Ovary (tissue), 9 donors: ENCODE data around the gene SLC39A11. TPM values are rescaled to one million over a fixed set of nuclear protein-coding genes. Genes with fewer than 3 reads are reported as not detected.

Experiments used
- DNase-seq, 5 donors: peaks; one replicate each; pipeline ENCODE4 v3.0.0-alpha.2; 2019 to 2020
- H3K27ac ChIP-seq, 2 donors: fragments of 200-600 bp; one replicate each; pipeline versions ENCODE4 v1.5.1 to v1.8.0; 2019 to 2022
- H3K27me3 ChIP-seq: fragments of 200-600 bp; one replicate; pipeline ENCODE4 v1.8.0; 2022
- H3K36me3 ChIP-seq: fragments of 200-600 bp; sonication (generic); one replicate; pipeline ENCODE4 v1.5.1; 2019
- H3K4me1 ChIP-seq: one replicate; pipeline ENCODE4 v1.8.1; 2013; ENCODE audit warnings: mild to moderate bottlenecking, moderate library complexity; ENCODE audit not compliant: insufficient read depth
- H3K4me3 ChIP-seq: fragments of 200-600 bp; sonication (generic); one replicate; pipeline ENCODE4 v1.5.1; 2017
- H3K9me3 ChIP-seq, 2 donors: fragments of 200-600 bp in 1 of 2; sonication (generic) in 1 of 2; one replicate each; pipeline versions ENCODE4 v1.5.1 to v1.8.1; 2013 to 2019; ENCODE audit warnings: mild to moderate bottlenecking in 1 of 2, moderate library complexity in 1 of 2
- EP300 ChIP-seq: sonication (generic); formaldehyde crosslinking; IDR thresholded peaks from one replicate; pipeline ENCODE4 v1.6.1; 2017; ENCODE audit warnings: antibody characterized with exemption
- POLR2A ChIP-seq: fragments of 450-650 bp; IDR thresholded peaks from one replicate; pipeline ENCODE4 v1.6.1; 2017; ENCODE audit warnings: antibody characterized with exemption, mild to moderate bottlenecking, moderate library complexity
- WGBS, 3 donors: extraction: QIAGEN DNeasy Blood & Tissue Kit in 1 of 3; methylation state at CpG; one replicate each; pipeline versions ENCODE4 v1.1.5 to v1.1.7; 2013 to 2017; 5-methylcytosine and 5-hydroxymethylcytosine counted together
- intact Hi-C, 4 donors: fragments of 100-400 bp; cut with DNase I; formaldehyde crosslinking; loops; one replicate each; pipeline versions ENCODE4 v1.11.0 to v1.15.1; 2022 to 2023
- polyA plus RNA-seq, 2 donors: library from polyadenylated mRNA; stranded (reverse); fragments of 200-250 nt in 1 of 2; fragments of 350-450 nt in 1 of 2; fragmentation: Illumina TruSeq in 1 of 2; extraction: RNeasy Lipid Tissue Mini Kit (QIAGEN cat#74804) in 1 of 2; gene quantifications; one replicate each; pipeline ENCODE4 v1.2.3, GENCODE V29; 2013 to 2014
- total RNA-seq, 7 donors: library from RNA; depleted of rRNA in 2 of 7; stranded (reverse); fragments of >200 nt in 2 of 7; fragmentation: NEBNext Ultra II Directional in 3 of 7; extraction: Animal tissue kit (Norgen Biotek cat#: 25700) in 3 of 7; gene quantifications; one replicate each; pipeline versions ENCODE4 v1.1.0 to v1.2.4, GENCODE V29; 2016 to 2023
- TF ChIP-seq, protein P1 (sequence below), 3 donors: fragments of 450-650 bp in 2 of 3; fragments of 200-600 bp in 1 of 3; IDR thresholded peaks; one replicate each; pipeline versions ENCODE4 v1.5.1 to v1.8.0; 2016 to 2022; ENCODE audit warnings: antibody characterized with exemption in 3 of 3, mild to moderate bottlenecking in 1 of 3
- donor health status: DM: no; HTN: no; CAD: no; lungs with moderate emphysema.
- donor health status: DM: no; HTN: no; CAD: no.
- donor health status: Bipolar disorder and iron deficiency.
- donor health status: DM: yes; HTN: yes; CAD: no.
- donor health status: DM: no; HTN: no; CAD: no.
- donor health status: DM: yes; HTN: yes; CAD: no.

Gene SLC39A11
- total and polyA plus RNA-seq, 9 donors = 4.0 to 21.2 (median 10.1) TPM

GRCh38 chr17:72687886-72688285 lies 404.6 kb downstream of the SLC39A11 start:
- no peaks in the 10 kb centered on the region for H3K27me3 ChIP-seq
- WGBS, 3 donors = 67 to 77% (median 74%) methylated on average over 7 of the region's 7 CpGs
- H3K27ac ChIP-seq = no peak overlapping the region
- no peak for DNase-seq
- no peak for TF ChIP-seq EP300
- TF ChIP-seq, protein P1, sequence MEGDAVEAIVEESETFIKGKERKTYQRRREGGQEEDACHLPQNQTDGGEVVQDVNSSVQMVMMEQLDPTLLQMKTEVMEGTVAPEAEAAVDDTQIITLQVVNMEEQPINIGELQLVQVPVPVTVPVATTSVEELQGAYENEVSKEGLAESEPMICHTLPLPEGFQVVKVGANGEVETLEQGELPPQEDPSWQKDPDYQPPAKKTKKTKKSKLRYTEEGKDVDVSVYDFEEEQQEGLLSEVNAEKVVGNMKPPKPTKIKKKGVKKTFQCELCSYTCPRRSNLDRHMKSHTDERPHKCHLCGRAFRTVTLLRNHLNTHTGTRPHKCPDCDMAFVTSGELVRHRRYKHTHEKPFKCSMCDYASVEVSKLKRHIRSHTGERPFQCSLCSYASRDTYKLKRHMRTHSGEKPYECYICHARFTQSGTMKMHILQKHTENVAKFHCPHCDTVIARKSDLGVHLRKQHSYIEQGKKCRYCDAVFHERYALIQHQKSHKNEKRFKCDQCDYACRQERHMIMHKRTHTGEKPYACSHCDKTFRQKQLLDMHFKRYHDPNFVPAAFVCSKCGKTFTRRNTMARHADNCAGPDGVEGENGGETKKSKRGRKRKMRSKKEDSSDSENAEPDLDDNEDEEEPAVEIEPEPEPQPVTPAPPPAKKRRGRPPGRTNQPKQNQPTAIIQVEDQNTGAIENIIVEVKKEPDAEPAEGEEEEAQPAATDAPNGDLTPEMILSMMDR (IDR thresholded peaks at IDR 0.05) = no peak
- no peak for TF ChIP-seq POLR2A
- no peak overlapping the region for H3K4me3 ChIP-seq
- H3K9me3 ChIP-seq = no peaks in the 10 kb centered on the region
- H3K36me3 ChIP-seq = no peaks in the 10 kb centered on the region
- H3K4me1 ChIP-seq = no peaks in the 10 kb centered on the region
- intact Hi-C loops = no loop called here

DNA sequence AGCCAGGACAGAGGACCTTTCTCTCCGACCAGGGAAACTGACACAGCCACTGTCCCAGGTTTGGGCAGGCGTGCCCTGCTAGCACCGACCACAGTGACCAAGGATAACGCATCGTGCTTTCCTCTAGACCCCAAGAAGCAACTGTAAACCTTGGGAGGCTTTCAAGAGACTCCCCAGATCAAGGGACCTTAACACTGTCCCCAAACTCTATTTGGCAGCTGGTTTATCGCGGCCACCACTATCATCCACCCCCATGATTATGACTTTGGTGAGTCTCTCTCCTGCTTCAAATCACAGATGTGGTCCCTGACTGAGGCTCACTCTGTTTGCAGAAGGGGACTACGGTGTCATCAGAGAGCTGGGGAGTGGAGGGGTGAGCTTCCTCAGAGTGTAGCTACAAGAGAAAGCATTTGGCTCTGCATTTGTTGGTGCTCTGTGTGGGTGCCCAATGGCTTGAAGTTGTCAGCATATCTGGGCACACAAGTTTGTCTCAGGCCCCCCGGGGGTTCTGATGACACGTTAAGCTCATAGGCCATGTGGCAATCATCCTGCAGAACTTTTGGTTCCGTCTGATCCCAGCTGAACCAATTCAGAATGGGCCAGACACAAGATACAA lies 408.0 kb downstream of the SLC39A11 start:
- H3K36me3 ChIP-seq = no peaks in the 10 kb centered on the region
- H3K9me3 ChIP-seq = no peaks in the 10 kb centered on the region
- intact Hi-C loops = no loop called here
- H3K27me3 ChIP-seq = no peaks in the 10 kb centered on the region
- no peak for DNase-seq
- 76 to 85% (median 83%) methylated on average over 11 of the region's 11 CpGs for WGBS, 3 donors
- TF ChIP-seq POLR2A = no peak
- TF ChIP-seq, protein P1 (IDR thresholded peaks at IDR 0.05) = no peak
- H3K27ac ChIP-seq = no peak overlapping the region
- H3K4me1 ChIP-seq = no peaks in the 10 kb centered on the region
- no peak overlapping the region for H3K4me3 ChIP-seq

GRCh38 chr17:72683506-72684404 lies 408.7 kb downstream of the SLC39A11 start:
- Histone ChIP-seq H3K9me3 (no peaks in the 10 kb centered on the region), H3K4me1 (no peaks in the 10 kb centered on the region), H3K36me3 (no peaks in the 10 kb centered on the region), H3K27me3 (no peaks in the 10 kb centered on the region), H3K27ac (no peak overlapping the region), H3K4me3 (no peak overlapping the region)
- DNase-seq = no peak
- WGBS, 3 donors = 54 to 62% (median 56%) methylated on average over 10 of the region's 10 CpGs
- intact Hi-C loops = no loop called here
- TF ChIP-seq POLR2A = no peak
- no peak for TF ChIP-seq EP300
- TF ChIP-seq, protein P1 (IDR thresholded peaks at IDR 0.05) = no peak

DNA sequence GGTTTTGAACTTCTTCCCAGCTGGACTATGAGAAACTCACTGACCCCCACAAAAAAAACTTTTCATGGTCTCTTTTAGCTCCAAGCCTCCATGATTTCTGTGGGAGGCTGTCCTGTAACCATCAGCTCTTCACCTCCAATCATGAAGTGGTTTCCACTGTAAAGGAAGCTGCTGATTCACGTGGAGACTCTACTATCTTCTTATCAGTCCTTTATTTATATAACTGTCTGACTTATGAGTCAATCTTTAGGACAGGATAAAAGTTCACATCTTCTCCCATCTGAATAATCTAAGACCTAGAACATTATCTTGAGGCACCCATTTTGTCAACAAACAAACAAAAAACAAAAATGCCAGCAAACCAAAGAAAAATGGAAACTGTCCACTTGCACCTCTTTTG lies 409.9 kb downstream of the SLC39A11 start:
- intact Hi-C loops = no loop called here
- Histone ChIP-seq H3K4me3 (no peak overlapping the region), H3K36me3 (no peaks in the 10 kb centered on the region), H3K4me1 (no peaks in the 10 kb centered on the region), H3K27ac (no peak overlapping the region), H3K27me3 (no peaks in the 10 kb centered on the region), H3K9me3 (no peaks in the 10 kb centered on the region)
- DNase-seq = no peak
- TF ChIP-seq, protein P1 (IDR thresholded peaks at IDR 0.05) = no peak
- WGBS, 3 donors = 24 to 56% (median 46%) methylated on average over 1 of the region's 1 CpG
